IPS-20b (cell line): Measurements from ENCODE around the gene MYLK3.

Experiments
- H3K27ac ChIP-seq: one replicate; pipeline ENCODE4 v1.5.1; 2013; ENCODE audit warnings: low read length
- H3K27me3 ChIP-seq: 2 replicates; pipeline ENCODE4 v1.6.1; 2013; ENCODE audit warnings: mild to moderate bottlenecking, low read length, inconsistent platforms; ENCODE audit not compliant: insufficient read depth
- H3K36me3 ChIP-seq: 2 replicates; pipeline ENCODE4 v1.6.1; 2013; ENCODE audit warnings: low read depth, mild to moderate bottlenecking, inconsistent platforms, low read length, moderate library complexity; ENCODE audit not compliant: insufficient read depth
- H3K4me1 ChIP-seq: 2 replicates; pipeline ENCODE4 v1.6.1; 2013; ENCODE audit warnings: mild to moderate bottlenecking, control low read depth, inconsistent platforms, low read length, moderate library complexity; ENCODE audit not compliant: insufficient read depth
- H3K4me3 ChIP-seq: 2 replicates; pipeline ENCODE4 v1.5.1; 2013; ENCODE audit warnings: mild to moderate bottlenecking, low read length, inconsistent platforms
- H3K9ac ChIP-seq: 2 replicates; pipeline ENCODE4 v1.6.1; 2013; ENCODE audit warnings: low read depth, mild to moderate bottlenecking, inconsistent platforms, low read length, moderate library complexity
- H3K9me3 ChIP-seq: 2 replicates; pipeline ENCODE4 v1.6.1; 2013; ENCODE audit warnings: mild to moderate bottlenecking, low read depth, low read length, inconsistent platforms; ENCODE audit not compliant: insufficient read depth

Gene MYLK3

GRCh38 chr16:46718214-46718613 is 29.9 kb downstream of the MYLK3 start:
- Histone ChIP-seq H3K9ac (no peak overlapping the region), H3K36me3 (no peaks in the 10 kb centered on the region), H3K27me3 (no peaks in the 10 kb centered on the region), H3K27ac (no peak overlapping the region), H3K4me3 (no peak overlapping the region), H3K9me3 (no peaks in the 10 kb centered on the region), H3K4me1 (no peaks in the 10 kb centered on the region)

- Histone ChIP-seq H3K27ac (no peak overlapping the region), H3K36me3 (no peaks in the 10 kb centered on the region), H3K4me1 (no peaks in the 10 kb centered on the region), H3K9me3 (no peaks in the 10 kb centered on the region), H3K9ac (no peak overlapping the region), H3K27me3 (no peaks in the 10 kb centered on the region), H3K4me3 (no peak overlapping the region)
Measured at GRCh38 chr16:46717692-46718091, 30.5 kb downstream of the MYLK3 start.

GRCh38 chr16:46715769-46716305 is 32.3 kb downstream of the MYLK3 start:
- no peaks in the 10 kb centered on the region for H3K27me3 ChIP-seq

GRCh38 chr16:46714797-46715591 is 33.1 kb downstream of the MYLK3 start:
- H3K27ac ChIP-seq, result no peak overlapping the region
- H3K9me3 ChIP-seq, result no peaks in the 10 kb centered on the region
- no peak overlapping the region for H3K9ac ChIP-seq
- H3K4me3 ChIP-seq, result no peak overlapping the region
- H3K36me3 ChIP-seq, result no peaks in the 10 kb centered on the region
- H3K4me1 ChIP-seq, result no peaks in the 10 kb centered on the region
- H3K27me3 ChIP-seq, result no peaks in the 10 kb centered on the region

More at GRCh38 chr16:46715769-46716305, 32.3 kb downstream of the MYLK3 start:
- Histone ChIP-seq H3K4me1 (no peaks in the 10 kb centered on the region), H3K9me3 (no peaks in the 10 kb centered on the region), H3K4me3 (no peak overlapping the region), H3K36me3 (no peaks in the 10 kb centered on the region), H3K9ac (no peak overlapping the region), H3K27ac (no peak overlapping the region)

- no peak overlapping the region for H3K9ac ChIP-seq
- H3K4me1 ChIP-seq, result no peaks in the 10 kb centered on the region
- no peak overlapping the region for H3K27ac ChIP-seq
- H3K4me3 ChIP-seq, result no peak overlapping the region
- no peaks in the 10 kb centered on the region for H3K36me3 ChIP-seq
- no peaks in the 10 kb centered on the region for H3K27me3 ChIP-seq
- H3K9me3 ChIP-seq, result no peaks in the 10 kb centered on the region
Measured at GRCh38 chr16:46713634-46714033, 34.5 kb downstream of the MYLK3 start.

GRCh38 chr16:46712911-46713310 is 35.2 kb downstream of the MYLK3 start:
- no peak overlapping the region for H3K27ac ChIP-seq
- H3K27me3 ChIP-seq, result no peaks in the 10 kb centered on the region
- no peak overlapping the region for H3K4me3 ChIP-seq
- no peak overlapping the region for H3K9ac ChIP-seq
- H3K9me3 ChIP-seq, result no peaks in the 10 kb centered on the region
- H3K36me3 ChIP-seq, result no peaks in the 10 kb centered on the region
- H3K4me1 ChIP-seq, result no peaks in the 10 kb centered on the region

- Histone ChIP-seq H3K4me3 (no peak overlapping the region), H3K9me3 (no peaks in the 10 kb centered on the region)
Measured at GRCh38 chr16:46711106-46712058, 36.8 kb downstream of the MYLK3 start.

GRCh38 chr16:46709469-46710005 is 38.6 kb downstream of the MYLK3 start:
- H3K4me1 ChIP-seq, result no peaks in the 10 kb centered on the region
- no peak overlapping the region for H3K4me3 ChIP-seq
- no peak overlapping the region for H3K27ac ChIP-seq
- no peaks in the 10 kb centered on the region for H3K36me3 ChIP-seq
- H3K9ac ChIP-seq, result no peak overlapping the region
- H3K27me3 ChIP-seq, result no peaks in the 10 kb centered on the region
- no peaks in the 10 kb centered on the region for H3K9me3 ChIP-seq

More at GRCh38 chr16:46711106-46712058, 36.8 kb downstream of the MYLK3 start:
- H3K27ac ChIP-seq, result no peak overlapping the region
- no peaks in the 10 kb centered on the region for H3K4me1 ChIP-seq
- no peaks in the 10 kb centered on the region for H3K36me3 ChIP-seq
- H3K9ac ChIP-seq, result no peak overlapping the region
- H3K27me3 ChIP-seq, result no peaks in the 10 kb centered on the region

GRCh38 chr16:46706642-46707041 is 41.5 kb downstream of the MYLK3 start:
- Histone ChIP-seq H3K9me3 (no peaks in the 10 kb centered on the region), H3K4me3 (no peak overlapping the region), H3K36me3 (0 out of 2 replicates have a peak, but pooled peaks cover 6% of the 10 kb centered on the region), H3K27me3 (no peaks in the 10 kb centered on the region), H3K9ac (no peak overlapping the region), H3K27ac (no peak overlapping the region), H3K4me1 (no peaks in the 10 kb centered on the region)

- H3K36me3 ChIP-seq, result peaks cover 32% of the 10 kb centered on the region
- no peaks in the 10 kb centered on the region for H3K4me1 ChIP-seq
- no peaks in the 10 kb centered on the region for H3K9me3 ChIP-seq
- H3K9ac ChIP-seq, result no peak overlapping the region
- H3K27me3 ChIP-seq, result no peaks in the 10 kb centered on the region
- no peak overlapping the region for H3K27ac ChIP-seq
- H3K4me3 ChIP-seq, result no peak overlapping the region
Measured at GRCh38 chr16:46702030-46702429, 46.1 kb downstream of the MYLK3 start.

- Histone ChIP-seq H3K4me1 (no peaks in the 10 kb centered on the region), H3K36me3 (peaks cover 36% of the 10 kb centered on the region), H3K9me3 (no peaks in the 10 kb centered on the region), H3K9ac (no peak overlapping the region), H3K27me3 (no peaks in the 10 kb centered on the region), H3K4me3 (no peak overlapping the region), H3K27ac (no peak overlapping the region)
Measured at GRCh38 chr16:46701615-46702014, 46.5 kb downstream of the MYLK3 start.
